Right lobe of liver (tissue), 6 donors: ENCODE measurements around the gene BANP. TPM values are rescaled to one million over a fixed set of nuclear protein-coding genes. Genes with fewer than 3 reads are reported as not detected.
A peak's percentile ranks its signal among the peaks of the same experiment; 100 is the strongest.

Experiments used
- ATAC-seq, 4 donors: fragments of 200-7000 bp; cut with Tn5 transposase; one replicate each; pipeline ENCODE4 v1.9.1; 2020; ENCODE audit warnings: mild to moderate bottlenecking in 4 of 4, moderate library complexity in 4 of 4
- DNase-seq, 3 donors: peaks; one replicate each; pipeline ENCODE4 v3.0.0-alpha.2; 2020
- H3K27ac ChIP-seq, 3 donors: fragments of 200-600 bp; one replicate each; pipeline ENCODE4 v1.8.0; 2022
- H3K27me3 ChIP-seq, 2 donors: fragments of 200-600 bp; one replicate each; pipeline ENCODE4 v1.8.0; 2022
- H3K36me3 ChIP-seq, 4 donors: fragments of 200-600 bp; sonication (generic) in 1 of 4; one replicate each; pipeline versions ENCODE4 v1.5.1 to v1.8.0; 2017 to 2022; ENCODE audit warnings: control low read depth in 1 of 4
- H3K4me1 ChIP-seq, 4 donors: fragments of 200-600 bp; sonication (generic) in 1 of 4; one replicate each; pipeline versions ENCODE4 v1.5.1 to v1.8.0; 2017 to 2022; ENCODE audit warnings: control low read depth in 1 of 4
- H3K4me3 ChIP-seq, 3 donors: fragments of 200-600 bp; one replicate each; pipeline ENCODE4 v1.8.0; 2022
- H3K9me3 ChIP-seq, 4 donors: fragments of 200-600 bp; sonication (generic) in 1 of 4; one replicate each; pipeline versions ENCODE4 v1.5.1 to v1.8.0; 2017 to 2022; ENCODE audit warnings: control low read depth in 1 of 4
- POLR2A ChIP-seq: fragments of 450-650 bp; IDR thresholded peaks from one replicate; pipeline ENCODE4 v1.6.1; 2017; ENCODE audit warnings: antibody characterized with exemption, mild to moderate bottlenecking
- WGBS: methylation state at CpG from one replicate; pipeline ENCODE4 v1.1.6; 2018; ENCODE audit warnings: low coverage, low lambda C conversion rate; ENCODE audit not compliant: insufficient coverage; ENCODE audit errors: missing lambda C conversion rate; 5-methylcytosine and 5-hydroxymethylcytosine counted together
- intact Hi-C, 2 donors: fragments of 100-400 bp; cut with DNase I; formaldehyde crosslinking; loops; one replicate each; pipeline versions ENCODE4 v1.11.2 to v1.14.1; 2022
- total RNA-seq, 6 experiments: library from RNA; depleted of rRNA in 2 of 6; stranded (reverse); fragments of >200 nt in 2 of 6; fragmentation: NEBNext Ultra II Directional in 3 of 6; extraction: Animal tissue kit (Norgen Biotek cat#: 25700) in 3 of 6; gene quantifications; one replicate each; pipeline versions ENCODE4 v1.1.0 to v1.2.4, GENCODE V29; 2016 to 2023
- TF ChIP-seq, protein P1 (sequence below), 4 donors: fragments of 200-600 bp in 3 of 4; fragments of 450-650 bp in 1 of 4; IDR thresholded peaks; one replicate each; pipeline versions ENCODE4 v1.5.1 to v1.8.0; 2016 to 2022; ENCODE audit warnings: antibody characterized with exemption in 4 of 4, mild to moderate bottlenecking in 2 of 4
- donor health status: DM: no; HTN: yes; CAD: no.
- donor health status: DM: no; HTN: no; CAD: no.
- donor health status: DM: no; HTN: no; CAD: no.
- donor health status: DM: no; HTN: yes; CAD: no.
- donor health status: DM: no; HTN: yes; CAD: no.

The BANP gene
- total RNA-seq, 6 experiments from 2014 or later = 11.2 to 20.7 (median 18.8) TPM

DNA sequence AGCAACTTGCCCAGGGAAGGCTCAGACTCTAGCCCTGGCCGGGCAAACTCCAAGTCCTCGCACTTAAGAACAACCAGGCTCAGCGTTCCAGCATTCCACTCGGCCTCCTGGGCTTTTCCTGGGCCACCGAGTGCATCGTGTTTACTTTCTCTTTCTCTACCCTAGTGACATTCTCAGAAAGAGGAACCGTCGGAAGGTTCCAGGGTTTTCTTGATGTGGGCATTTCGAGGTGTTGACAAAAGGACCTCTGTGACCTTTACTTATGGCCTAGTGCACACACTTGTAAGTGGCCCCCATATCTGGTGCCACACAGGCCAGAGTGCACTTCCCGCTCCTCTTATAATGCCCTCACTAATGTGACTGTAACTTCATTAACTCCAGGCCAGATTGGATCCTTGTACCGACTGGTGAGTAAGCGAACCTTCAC, 3.1 kb upstream of the BANP start:
- no peak for ATAC-seq
- peak in 1 of 3 donors; percentile 58 for DNase-seq
- H3K27ac ChIP-seq = peak overlapping the region; percentile 59 to 96 (median 86)

DNA sequence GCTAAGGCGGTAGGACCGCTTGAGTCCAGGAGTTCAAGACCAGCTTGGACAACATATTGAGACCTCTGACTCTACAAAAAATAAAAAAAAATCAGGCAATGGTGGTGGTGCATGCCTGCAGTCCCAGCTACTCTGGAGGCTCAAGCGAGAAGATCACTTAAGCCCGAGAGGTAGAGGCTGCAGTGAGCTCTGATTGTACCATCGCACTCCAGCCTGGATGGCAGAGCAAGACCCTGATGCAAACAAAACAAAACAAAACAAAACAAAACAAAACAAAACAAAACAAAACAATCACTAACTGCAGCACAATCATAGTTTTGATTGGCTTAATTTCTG, 2.5 kb upstream of the BANP start:
- Histone ChIP-seq H3K9me3 (no peaks in the 10 kb centered on the region), H3K36me3 (no peaks in the 10 kb centered on the region), H3K27me3 (no peaks in the 10 kb centered on the region), H3K4me3 (no peak overlapping the region), H3K4me1 (peaks cover 0 to 22% (median 5%) of the 10 kb centered on the region in 4 donors), H3K27ac (peak overlapping the region in 2 of 3 donors; percentile 86 to 96)
- TF ChIP-seq, protein P1, sequence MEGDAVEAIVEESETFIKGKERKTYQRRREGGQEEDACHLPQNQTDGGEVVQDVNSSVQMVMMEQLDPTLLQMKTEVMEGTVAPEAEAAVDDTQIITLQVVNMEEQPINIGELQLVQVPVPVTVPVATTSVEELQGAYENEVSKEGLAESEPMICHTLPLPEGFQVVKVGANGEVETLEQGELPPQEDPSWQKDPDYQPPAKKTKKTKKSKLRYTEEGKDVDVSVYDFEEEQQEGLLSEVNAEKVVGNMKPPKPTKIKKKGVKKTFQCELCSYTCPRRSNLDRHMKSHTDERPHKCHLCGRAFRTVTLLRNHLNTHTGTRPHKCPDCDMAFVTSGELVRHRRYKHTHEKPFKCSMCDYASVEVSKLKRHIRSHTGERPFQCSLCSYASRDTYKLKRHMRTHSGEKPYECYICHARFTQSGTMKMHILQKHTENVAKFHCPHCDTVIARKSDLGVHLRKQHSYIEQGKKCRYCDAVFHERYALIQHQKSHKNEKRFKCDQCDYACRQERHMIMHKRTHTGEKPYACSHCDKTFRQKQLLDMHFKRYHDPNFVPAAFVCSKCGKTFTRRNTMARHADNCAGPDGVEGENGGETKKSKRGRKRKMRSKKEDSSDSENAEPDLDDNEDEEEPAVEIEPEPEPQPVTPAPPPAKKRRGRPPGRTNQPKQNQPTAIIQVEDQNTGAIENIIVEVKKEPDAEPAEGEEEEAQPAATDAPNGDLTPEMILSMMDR (IDR thresholded peaks at IDR 0.05) = no peak
- no peak for TF ChIP-seq POLR2A
- 85% methylated on average over 5 of the region's 5 CpGs for WGBS
- ATAC-seq (no peak), DNase-seq (no peak)
- intact Hi-C loops = no loop called here

More for the DNA sequence above, 3.1 kb upstream of the BANP start:
- Histone ChIP-seq H3K27me3 (no peaks in the 10 kb centered on the region), H3K36me3 (no peaks in the 10 kb centered on the region), H3K4me1 (peaks cover 0 to 22% (median 3%) of the 10 kb centered on the region in 4 donors), H3K4me3 (no peak overlapping the region), H3K9me3 (no peaks in the 10 kb centered on the region)
- no peak for TF ChIP-seq POLR2A
- TF ChIP-seq, protein P1 (IDR thresholded peaks at IDR 0.05) = no peak
- intact Hi-C loops = no loop called here
- 34% methylated on average over 10 of the region's 12 CpGs for whole genome bisulfite sequencing

GRCh38 chr16:87949071-87949744, 2.0 kb upstream of the BANP start:
- Histone ChIP-seq H3K27me3 (no peaks in the 10 kb centered on the region), H3K36me3 (no peaks in the 10 kb centered on the region), H3K27ac (peak overlapping the region; percentile 77 to 96 (median 86)), H3K9me3 (no peaks in the 10 kb centered on the region), H3K4me3 (peak overlapping the region; percentile 19 to 82 (median 81)), H3K4me1 (peaks cover 0 to 24% (median 5%) of the 10 kb centered on the region in 4 donors)
- intact Hi-C loops = no loop called here
- WGBS = 41% methylated on average over 16 of the region's 16 CpGs
- DNase-seq (peak; percentile 87 to 95 (median 93)), ATAC-seq (peak; percentile 38 to 49 (median 42))
- TF ChIP-seq POLR2A = peak; percentile 59
- TF ChIP-seq, protein P1 (IDR thresholded peaks at IDR 0.05) = no peak

DNA sequence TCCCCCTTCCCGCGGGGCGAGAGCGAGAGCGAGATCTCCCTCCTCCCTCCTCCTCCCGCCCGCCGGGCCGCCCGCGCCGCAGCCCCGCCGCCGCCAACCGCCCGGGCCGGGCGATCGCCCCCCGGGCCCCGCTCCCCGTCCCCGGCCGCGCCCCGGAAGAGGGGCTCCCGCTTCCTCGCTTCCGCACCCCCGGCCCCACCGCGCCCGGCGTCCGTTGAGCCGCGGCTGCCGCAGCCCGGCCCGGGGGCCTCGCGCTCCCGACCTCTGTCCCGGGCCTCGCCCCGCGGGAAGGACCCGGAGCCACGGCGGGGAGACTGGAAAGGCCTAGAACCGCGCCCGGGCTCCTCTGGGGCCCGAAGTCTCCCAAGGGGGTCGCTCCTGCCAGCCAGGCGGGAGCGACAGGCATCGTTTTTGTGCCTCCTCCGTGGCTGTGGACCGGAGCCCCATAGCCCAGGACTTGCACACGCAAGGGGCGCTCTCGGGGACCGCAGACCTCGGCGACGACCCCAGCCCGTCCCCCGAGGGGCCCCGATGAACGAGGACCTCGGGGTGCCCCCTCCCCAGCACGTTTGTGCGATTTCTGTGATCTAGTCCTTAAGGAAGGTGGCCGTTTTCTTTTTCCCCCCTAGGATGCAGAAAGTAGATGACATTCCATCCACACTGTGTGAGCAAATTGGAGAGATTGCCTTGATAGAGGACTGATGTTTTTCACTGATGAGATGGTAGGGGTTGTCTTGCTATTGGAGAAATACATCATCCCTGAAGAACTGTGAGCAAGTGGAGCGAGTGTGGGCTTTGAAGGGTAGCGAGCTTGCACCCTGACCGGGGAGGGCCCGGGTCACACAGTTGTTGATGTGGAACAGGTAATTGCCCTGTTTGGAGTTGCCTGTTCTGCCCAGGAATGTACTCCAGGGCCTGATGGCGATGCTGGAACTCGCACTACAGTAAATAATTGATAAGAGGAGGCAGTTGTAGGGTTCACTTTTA, 611 bp downstream of the BANP start:
- H3K4me1 ChIP-seq = peaks cover 0 to 42% (median 7%) of the 10 kb centered on the region in 4 donors
- no peak for TF ChIP-seq POLR2A
- TF ChIP-seq, protein P1 (IDR thresholded peaks at IDR 0.05) = no peak
- no peaks in the 10 kb centered on the region for H3K27me3 ChIP-seq
- peak overlapping the region; percentile 86 to 96 (median 96) for H3K27ac ChIP-seq
- peak overlapping the region; percentile 81 to 84 (median 82) for H3K4me3 ChIP-seq
- WGBS = 3% methylated on average over 18 of the region's 82 CpGs
- peaks cover 0 to under 1% (median 0%) of the 10 kb centered on the region in 4 donors for H3K36me3 ChIP-seq
- peak in 2 of 3 donors; percentile 55 to 58 for DNase-seq
- no peak for ATAC-seq
- intact Hi-C loops = no loop called here
- no peaks in the 10 kb centered on the region for H3K9me3 ChIP-seq
